ENCODE measurements around the gene PCDHGA11. TPM values are rescaled to one million over a fixed set of nuclear protein-coding genes. Genes with fewer than 3 reads are reported as not detected.
"Not testable (repeated sequence)": the region's sequence is repeated elsewhere in the genome, so short reads cannot be mapped to it uniquely, and the experiment has no call there.

PCDHGA11 gene
- total RNA-seq, 1 donor from 2014 or later: 1.8 TPM

GRCh38 chr5:141382469-141383294 lies 38.2 kb upstream of the PCDHGA11 start, which contains the start of gene PCDHGA7:
Gene PCDHGA7 (plus strand): TSS chr5:141382742. CDS start chr5:141382900, 158 bp downstream.
- TF ChIP-seq CTCF (conservative IDR thresholded peaks at IDR 0.05): no peak
- no peaks in the 10 kb centered on the region for H3K27me3 Mint-ChIP-seq (ENCODE audit: low read depth)
- peaks cover 32% of the 10 kb centered on the region for H3K36me3 Mint-ChIP-seq (ENCODE audit: low read depth)
- H3K9me3 Mint-ChIP-seq: peaks cover 23% of the 10 kb centered on the region
- DNase-seq (ENCODE audit: low read depth, low spot score): no peak
- no peak within 1 kb of the TSS for H3K4me3 Mint-ChIP-seq
- H3K27ac Mint-ChIP-seq (ENCODE audit: unreplicated experiment): no peak within 1 kb of the TSS
- H3K4me1 Mint-ChIP-seq: no peaks in the 10 kb centered on the region

- peaks cover 24% of the 10 kb centered on the region for H3K9me3 Mint-ChIP-seq
Observed at GRCh38 chr5:141383345-141383744, 37.5 kb upstream of the PCDHGA11 start.

GRCh38 chr5:141384471-141385267 lies 36.2 kb upstream of the PCDHGA11 start:
- peaks cover 24% of the 10 kb centered on the region for H3K9me3 Mint-ChIP-seq
- no peak for TF ChIP-seq CTCF (conservative IDR thresholded peaks at IDR 0.05)
- no peaks in the 10 kb centered on the region for H3K4me1 Mint-ChIP-seq
- DNase-seq (ENCODE audit: low read depth, low spot score): no peak
- H3K4me3 Mint-ChIP-seq: no peak overlapping the region
- H3K27me3 Mint-ChIP-seq (ENCODE audit: low read depth): no peaks in the 10 kb centered on the region
- H3K27ac Mint-ChIP-seq (ENCODE audit: unreplicated experiment): no peak overlapping the region
- peaks cover 39% of the 10 kb centered on the region for H3K36me3 Mint-ChIP-seq (ENCODE audit: low read depth)

More at GRCh38 chr5:141383345-141383744, 37.5 kb upstream of the PCDHGA11 start:
- TF ChIP-seq CTCF (conservative IDR thresholded peaks at IDR 0.05): no peak
- no peak overlapping the region for H3K4me3 Mint-ChIP-seq
- peaks cover 33% of the 10 kb centered on the region for H3K36me3 Mint-ChIP-seq (ENCODE audit: low read depth)
- no peaks in the 10 kb centered on the region for H3K27me3 Mint-ChIP-seq (ENCODE audit: low read depth)
- no peak overlapping the region for H3K27ac Mint-ChIP-seq (ENCODE audit: unreplicated experiment)
- DNase-seq (ENCODE audit: low read depth, low spot score): no peak
- H3K4me1 Mint-ChIP-seq: no peaks in the 10 kb centered on the region

- not testable (repeated sequence) for DNase-seq (ENCODE audit: low read depth, low spot score); H3K4me1 Mint-ChIP-seq; H3K27me3 Mint-ChIP-seq (ENCODE audit: low read depth); H3K27ac Mint-ChIP-seq (ENCODE audit: unreplicated experiment)
- peak; percentile 71 for TF ChIP-seq CTCF (conservative IDR thresholded peaks at IDR 0.05)
- peaks cover 30% of the 10 kb centered on the region for H3K9me3 Mint-ChIP-seq
- peaks cover 49% of the 10 kb centered on the region for H3K36me3 Mint-ChIP-seq (ENCODE audit: low read depth)
- H3K4me3 Mint-ChIP-seq: peak within 1 kb of the TSS; percentile 44
Observed at GRCh38 chr5:141387557-141388311, 33.1 kb upstream of the PCDHGA11 start, which contains the start of gene PCDHGB4. Gene PCDHGB4 (plus strand): TSS chr5:141387698. CDS start chr5:141387885, 187 bp downstream.

- Mint-ChIP-seq H3K4me1 (no peaks in the 10 kb centered on the region), H3K9me3 (peaks cover 30% of the 10 kb centered on the region), H3K27ac (ENCODE audit: unreplicated experiment) (no peak overlapping the region), H3K4me3 (no peak overlapping the region), H3K36me3 (ENCODE audit: low read depth) (peaks cover 51% of the 10 kb centered on the region), H3K27me3 (ENCODE audit: low read depth) (no peaks in the 10 kb centered on the region)
- no peak for TF ChIP-seq CTCF (conservative IDR thresholded peaks at IDR 0.05)
- no peak for DNase-seq (ENCODE audit: low read depth, low spot score)
Observed at GRCh38 chr5:141388661-141389060, 32.2 kb upstream of the PCDHGA11 start.
